Stimulated activated CD4-positive, alpha-beta T cell treated with anti-CD3 and anti-CD28 coated beads, TNF-alpha, amount 100 ng/mL, for 1 hour (primary cell): ENCODE data around the gene UGT1A1.

Experiments used
- DNase-seq, 3 donors: peaks; one replicate each; pipeline ENCODE4 v3.0.0-alpha.2; 2020; ENCODE audit warnings: low read depth in 3 of 3, low spot score in 1 of 3

Gene UGT1A1

DNA sequence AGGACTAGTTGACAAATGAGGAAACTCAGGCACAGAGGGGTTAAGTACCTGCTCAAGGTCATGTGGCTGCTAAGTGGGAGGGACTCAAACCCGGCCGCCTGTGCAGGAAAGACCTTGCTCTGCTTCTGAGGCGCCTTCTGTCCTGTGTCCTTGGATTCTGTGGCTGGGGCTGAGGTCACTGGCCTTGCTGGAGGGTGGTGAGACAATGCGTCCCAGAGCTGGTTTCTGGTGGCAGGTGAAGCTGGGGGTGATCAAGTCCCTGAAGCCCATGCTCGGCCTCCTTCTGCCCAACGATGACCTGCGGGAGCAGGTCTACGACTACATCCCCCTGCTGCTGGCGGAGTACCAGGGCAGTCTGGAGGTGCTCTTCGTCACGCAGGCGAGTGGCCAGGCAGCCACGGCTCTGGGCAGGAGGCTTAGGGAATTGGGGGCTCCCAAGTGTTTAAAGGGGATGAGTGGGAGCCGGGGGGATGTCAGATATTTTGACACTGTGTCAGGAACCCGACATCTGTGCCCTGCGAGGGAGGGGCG is 34.1 kb downstream of the UGT1A1 start:
- no peak for DNase-seq

DNA sequence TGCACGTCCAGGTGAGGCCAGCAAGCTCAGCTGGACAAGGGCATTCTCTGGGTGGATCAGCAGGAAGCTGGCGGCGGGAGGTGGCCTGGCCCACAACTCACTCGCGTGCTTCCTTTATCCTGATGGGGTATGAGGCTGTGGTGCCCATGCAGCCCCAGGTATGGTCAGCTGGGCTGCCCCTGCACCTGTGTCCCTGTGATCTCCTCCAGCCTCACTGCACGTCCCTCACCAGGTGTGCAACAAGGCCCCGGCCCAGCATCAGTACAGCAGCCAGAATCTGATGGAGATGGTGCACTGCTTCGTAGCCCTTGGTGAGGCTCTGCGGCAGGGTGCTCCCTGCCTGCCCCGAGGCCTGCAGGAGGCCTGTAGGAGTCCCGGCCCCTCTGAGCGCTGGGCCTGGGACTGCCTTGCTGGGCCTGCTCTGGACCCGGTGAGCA is 35.7 kb downstream of the UGT1A1 start:
- no peak for DNase-seq

DNA sequence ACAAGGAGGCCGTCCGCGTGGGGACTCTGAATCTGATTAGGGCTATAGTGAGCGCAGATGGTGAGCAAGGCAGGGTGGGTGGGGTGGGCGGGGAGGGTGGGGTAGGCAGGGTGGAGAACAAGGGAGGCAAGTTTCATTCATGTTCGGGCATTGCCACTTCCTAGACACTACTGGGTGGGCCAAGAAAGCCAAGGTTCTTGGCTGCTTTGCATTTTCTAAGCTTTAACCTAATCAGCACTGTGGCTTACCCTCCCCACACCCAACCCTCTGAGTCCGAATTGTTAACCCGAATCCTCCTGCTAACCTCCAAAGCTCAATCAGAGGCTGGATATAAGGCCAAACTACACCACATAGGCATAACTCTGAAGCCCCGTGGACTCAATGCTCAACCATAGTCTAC is 36.2 kb downstream of the UGT1A1 start:
- no peak for DNase-seq

DNA sequence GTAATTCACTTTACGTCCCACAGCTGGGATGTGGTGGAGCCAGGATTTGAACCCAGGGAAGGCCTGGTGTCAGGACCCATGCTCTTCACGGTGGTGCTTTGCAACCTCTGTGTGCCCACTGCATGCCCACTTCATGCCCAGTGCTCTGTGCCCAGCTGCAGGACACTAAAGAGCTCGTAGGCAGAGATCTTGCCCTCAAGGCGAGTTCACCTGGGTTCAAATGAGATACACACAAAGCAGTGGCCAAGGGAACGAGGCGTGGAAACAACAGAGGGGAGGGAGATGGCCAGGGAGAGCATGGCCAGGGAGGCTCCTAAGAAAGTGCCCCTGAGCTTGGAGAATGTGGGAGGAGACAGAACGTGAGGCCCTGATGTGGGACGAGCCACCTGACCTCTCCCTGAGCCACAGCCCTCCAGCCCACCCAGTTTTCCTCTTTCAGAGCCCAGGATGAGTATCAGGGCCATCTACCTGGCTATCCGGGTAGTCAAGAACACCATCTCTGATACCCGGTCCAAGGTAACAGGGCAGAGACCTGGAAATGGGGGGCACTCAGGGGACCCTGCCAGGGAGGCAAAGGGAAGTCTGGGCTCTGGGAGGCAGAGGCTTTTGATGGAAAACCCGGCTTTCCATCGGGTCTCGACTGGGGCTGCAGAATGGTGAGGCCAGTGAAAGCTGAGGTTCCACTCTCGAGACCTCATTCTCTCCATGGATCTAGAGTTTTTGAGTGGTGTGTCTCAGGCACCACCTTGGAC is 38.4 kb downstream of the UGT1A1 start:
- DNase-seq = no peak

DNA sequence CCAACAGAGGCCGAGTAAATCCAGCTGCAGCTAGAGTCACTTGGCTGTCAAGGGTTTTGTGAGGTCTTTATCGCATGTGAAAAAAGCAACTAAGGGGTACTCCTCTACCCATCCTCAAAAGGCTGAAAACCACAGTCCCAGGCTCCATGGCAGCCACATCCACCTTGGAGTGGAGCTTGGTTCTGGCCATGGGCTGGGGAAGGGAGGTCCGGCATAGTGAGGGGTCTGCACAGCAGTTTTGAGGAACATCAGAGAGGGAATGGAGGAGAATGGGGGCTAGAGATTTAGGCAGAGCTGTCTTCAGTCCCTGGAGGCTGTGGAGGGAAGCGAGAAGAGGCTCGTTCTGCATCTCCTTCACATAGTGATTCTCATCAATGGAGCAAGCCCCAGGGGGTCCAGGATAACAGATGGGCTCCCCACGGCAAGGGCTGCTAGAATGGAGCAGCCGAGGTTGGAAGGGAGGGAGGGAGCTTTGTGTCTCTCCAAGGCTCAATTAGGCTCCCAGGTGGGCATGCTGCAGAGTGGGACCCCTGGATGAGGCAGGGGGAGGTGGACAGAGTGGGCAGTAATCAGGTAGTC is 39.1 kb downstream of the UGT1A1 start:
- no peak for DNase-seq

- DNase-seq = no peak
Measured at GRCh38 chr2:233799716-233800115, 39.6 kb downstream of the UGT1A1 start.

DNA sequence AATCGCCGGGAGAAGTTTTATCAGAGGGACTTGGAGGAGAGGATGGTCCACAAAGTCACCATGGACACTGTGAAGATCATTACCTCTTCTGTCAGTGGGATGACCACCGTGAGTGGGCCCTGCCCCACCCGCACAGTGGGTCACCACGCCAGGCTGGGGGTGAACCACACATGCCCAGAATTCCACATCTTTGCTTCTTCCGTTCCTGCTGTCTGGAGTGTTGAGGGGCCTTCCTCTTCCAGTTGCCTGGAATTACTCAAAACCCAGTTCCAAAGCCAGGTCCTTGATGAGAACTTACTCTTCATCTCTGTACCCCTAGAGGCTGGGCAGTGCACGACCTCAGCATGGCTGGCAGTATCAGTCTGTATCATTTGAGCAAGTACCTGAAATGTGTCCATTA is 40.1 kb downstream of the UGT1A1 start:
- DNase-seq = no peak

DNA sequence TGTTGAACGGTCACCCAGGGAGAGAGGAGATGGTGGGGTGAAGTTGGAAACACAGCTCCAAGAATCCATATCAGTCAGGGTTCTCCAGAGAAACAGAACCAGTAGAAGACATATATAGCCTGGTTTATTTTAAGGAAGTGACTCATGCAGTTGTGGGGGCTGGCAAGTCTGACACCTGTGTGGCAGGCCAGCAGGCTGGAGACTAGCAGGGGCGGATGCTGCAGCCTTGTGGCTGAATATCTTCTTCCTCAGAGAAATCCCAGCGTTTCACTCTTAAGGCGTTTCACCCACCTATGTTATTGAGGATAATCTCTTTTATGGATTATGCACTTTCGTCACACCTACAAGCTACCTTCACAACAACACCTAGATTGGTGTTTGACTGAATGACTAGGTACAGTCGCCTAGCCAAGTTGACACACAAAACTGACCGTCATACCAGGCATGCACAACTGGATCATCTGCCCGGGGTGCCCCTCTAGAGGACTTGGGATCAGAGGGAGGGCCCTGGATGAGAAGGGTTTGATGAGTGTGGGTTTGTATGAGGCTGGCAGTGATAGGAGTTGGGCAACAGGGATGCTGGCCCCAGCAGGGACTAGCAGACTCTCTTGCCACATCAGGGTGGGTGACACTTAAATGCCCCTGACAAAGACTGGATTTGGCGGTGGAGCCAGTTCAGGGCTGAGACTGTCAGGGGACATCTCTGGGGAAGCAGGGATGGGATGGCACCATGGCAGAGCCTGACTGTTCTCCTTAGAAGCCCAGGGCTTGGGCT is 41.5 kb downstream of the UGT1A1 start:
- no peak for DNase-seq

GRCh38 chr2:233802132-233802815 is 42.2 kb downstream of the UGT1A1 start:
- DNase-seq = no peak

GRCh38 chr2:233803292-233803911 is 43.3 kb downstream of the UGT1A1 start:
- no peak for DNase-seq

DNA sequence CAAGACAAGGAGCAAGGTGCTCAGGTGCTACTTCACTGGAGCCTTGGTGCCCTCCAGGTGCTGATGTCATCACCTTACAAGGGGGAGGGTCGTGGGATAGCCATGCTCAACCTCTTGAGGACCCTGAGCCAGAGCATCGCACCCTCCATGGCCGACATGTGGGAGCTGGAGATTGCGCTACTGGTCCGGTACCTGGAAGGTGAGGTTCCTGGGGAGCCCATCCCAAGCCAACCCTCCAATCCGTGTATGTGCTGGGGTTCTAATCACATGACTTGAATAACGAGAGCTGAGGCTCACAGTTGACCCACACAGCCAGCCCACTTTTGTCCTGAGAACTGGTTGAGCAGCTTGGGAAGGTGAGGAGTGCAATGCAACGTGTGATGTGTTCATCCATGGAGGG is 43.9 kb downstream of the UGT1A1 start:
- no peak for DNase-seq

DNA sequence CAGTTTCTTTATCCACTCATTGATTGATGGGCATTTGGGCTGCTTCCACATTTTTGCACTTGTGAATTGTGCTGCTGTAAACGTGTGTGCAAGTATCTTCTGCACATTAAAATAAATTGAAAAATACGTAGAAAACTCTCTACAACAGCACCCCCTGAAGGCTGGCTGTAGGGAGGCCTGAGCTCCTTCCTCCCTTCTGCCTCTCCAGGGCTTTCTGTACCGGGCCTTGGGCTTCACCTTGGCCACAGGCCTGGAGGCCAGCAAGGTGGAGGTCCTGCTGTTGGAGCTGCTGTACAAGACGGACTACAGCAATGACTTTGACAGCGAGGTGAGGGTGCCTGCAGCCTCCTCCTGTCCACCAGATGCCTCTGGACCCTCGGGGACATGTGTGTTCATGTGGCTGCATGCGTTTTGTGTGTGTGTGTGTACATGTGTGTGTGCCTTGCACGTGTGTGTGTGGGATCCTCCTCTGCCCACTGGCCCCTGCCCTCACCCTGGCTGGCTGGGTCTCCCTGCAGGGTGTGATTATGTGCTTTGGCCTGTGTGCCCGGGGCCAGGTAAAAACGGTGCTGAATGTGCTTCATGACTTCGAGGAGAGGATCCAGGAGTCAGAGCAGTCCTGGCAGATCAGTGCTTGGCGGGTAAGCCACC is 47.3 kb downstream of the UGT1A1 start:
- DNase-seq = no peak

DNA sequence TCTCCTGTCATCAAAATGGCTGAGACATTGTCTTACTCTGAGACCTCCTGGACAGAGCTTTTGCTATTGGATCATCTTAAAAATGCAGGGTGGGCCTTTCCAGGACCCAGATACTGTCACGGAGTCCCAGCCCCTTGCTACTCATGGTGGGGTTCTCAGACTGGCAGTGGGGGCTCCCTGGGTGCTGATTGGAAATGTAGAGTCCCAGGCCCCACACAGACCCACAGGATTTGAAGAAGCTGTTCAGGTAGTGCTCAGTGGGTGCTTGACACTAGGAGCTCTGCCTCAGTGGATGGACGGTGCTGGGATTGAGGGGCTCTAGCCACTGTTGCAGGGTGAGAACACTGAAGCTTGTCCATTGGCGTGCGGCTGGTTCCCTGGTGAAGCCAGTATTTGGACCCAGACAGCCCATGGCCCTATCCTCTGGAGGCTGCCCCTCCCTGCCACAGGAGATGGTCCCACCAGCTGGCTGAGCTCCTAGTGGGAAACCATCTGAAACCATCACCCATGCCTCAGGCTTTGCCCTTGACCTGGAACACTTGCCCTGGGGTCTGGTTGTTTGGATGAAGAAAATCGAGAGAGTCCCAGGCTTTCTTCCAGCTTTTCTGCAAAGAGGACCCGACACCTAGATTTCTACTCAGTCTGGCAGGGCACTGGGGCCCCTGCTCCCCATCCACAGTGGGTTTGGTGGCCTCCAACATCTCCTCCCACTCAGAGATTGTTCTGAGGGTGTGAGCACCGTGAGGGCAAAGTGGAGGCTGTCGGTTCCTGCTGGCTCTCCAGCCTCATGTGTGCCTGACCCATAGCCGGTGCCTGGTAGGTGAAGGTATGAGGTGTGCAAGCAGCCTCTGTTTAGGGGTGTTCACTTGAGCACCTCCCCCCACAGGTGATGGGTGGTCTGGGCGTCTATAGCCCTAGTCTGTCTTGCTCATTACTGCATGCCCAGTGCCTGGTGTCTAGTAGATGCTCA is 48.2 kb downstream of the UGT1A1 start:
- DNase-seq = no peak

- no peak for DNase-seq
Measured at GRCh38 chr2:233810385-233810784, 50.3 kb downstream of the UGT1A1 start.

GRCh38 chr2:233811087-233811486 is 51.0 kb downstream of the UGT1A1 start:
- no peak for DNase-seq

DNA sequence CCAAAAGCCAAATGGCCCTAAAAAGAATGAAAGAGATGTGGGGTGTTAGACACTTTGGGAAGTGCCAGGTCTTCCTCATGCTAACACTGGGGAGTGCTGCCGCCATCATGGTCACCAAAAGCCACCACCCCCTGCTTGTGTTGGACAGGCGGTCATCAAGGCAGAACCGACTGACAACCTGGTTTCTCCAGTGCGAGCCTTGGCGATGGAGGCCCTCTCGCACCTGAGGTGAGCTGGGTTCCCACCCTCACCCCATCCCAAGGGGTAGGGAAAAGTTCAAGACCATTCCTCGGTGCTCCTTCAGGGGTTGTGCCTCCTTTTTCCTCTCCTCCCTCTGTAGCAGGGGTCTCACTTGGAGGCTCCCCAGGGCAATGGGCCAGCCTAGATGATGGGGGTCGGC is 51.7 kb downstream of the UGT1A1 start:
- no peak for DNase-seq

- DNase-seq = no peak
Measured at GRCh38 chr2:233813236-233814055, 53.4 kb downstream of the UGT1A1 start.

- DNase-seq = no peak
Measured at GRCh38 chr2:233814056-233814835, 54.2 kb downstream of the UGT1A1 start.
